ENCODE data around the gene MYO1D. TPM values are rescaled to one million over a fixed set of nuclear protein-coding genes. Genes with fewer than 3 reads are reported as not detected.

MYO1D gene
- total RNA-seq, 1 experiment from 2014 or later = 23.5 TPM

GRCh38 chr17:32519228-32520103 lies 357.5 kb downstream of the MYO1D start:
- Histone ChIP-seq H3K79me2 (ENCODE audit: low read length) (no peaks in the 10 kb centered on the region), H3F3A (ENCODE audit: low read length, unreplicated experiment) (no peaks in the 10 kb centered on the region), H3K9me3 (ENCODE audit: low read length) (no peaks in the 10 kb centered on the region), H3K27me3 (ENCODE audit: low read length) (no peaks in the 10 kb centered on the region), H3K27ac (ENCODE audit: low read length) (no peak overlapping the region), H3K4me2 (ENCODE audit: low read length) (peak overlapping the region; percentile 87), H3K4me1 (ENCODE audit: insufficient read depth, low read length) (peaks cover 6% of the 10 kb centered on the region; the same call in 1 of the 2 replicates), H3K9ac (ENCODE audit: low read length) (peak overlapping the region; percentile 12; the same call in 1 of the 2 replicates), H3K9me2 (replicated peaks; ENCODE audit: low read length) (no peaks in the 10 kb centered on the region), H4K20me1 (ENCODE audit: low read length) (no peaks in the 10 kb centered on the region), H3K36me3 (ENCODE audit: low read depth, low read length) (no peaks in the 10 kb centered on the region), H2AFZ (ENCODE audit: low read length) (peak overlapping the region; percentile 82), H3K4me3 (ENCODE audit: low read length) (peak overlapping the region; percentile 67)
- TF ChIP-seq EZH2phosphoT487 (IDR thresholded peaks at IDR 0.05; ENCODE audit: borderline replicate concordance, low read length) = no peak
- TF ChIP-seq CTCF (conservative IDR thresholded peaks at IDR 0.05; ENCODE audit: low read depth, low read length) = no peak
- TF ChIP-seq EZH2 (IDR thresholded peaks at IDR 0.05; ENCODE audit: low read length, unreplicated experiment) = no peak
- no TSS peak for BruUV-seq (replicated peaks)
- intact Hi-C loops (cut with micrococcal nuclease) = no loop called here
- ChIA-PET POLR2A (ENCODE audit: unreplicated experiment) (interaction anchor here (0.6 kb wide), 1 partner anchor 154 kb away, joined by 12 read pairs; no protein-coding TSS in a partner anchor), CTCF (no interaction called here)
- ATAC-seq (peak; percentile 93), DNase-seq (peak; percentile 52)

- no peak overlapping the region for H3K9ac ChIP-seq (ENCODE audit: low read length)
- ATAC-seq (no peak), DNase-seq (no peak)
- ChIA-PET CTCF (no interaction called here), POLR2A (ENCODE audit: unreplicated experiment) (no interaction called here)
- no peaks in the 10 kb centered on the region for H3K9me3 ChIP-seq (ENCODE audit: low read length)
- no peaks in the 10 kb centered on the region for H4K20me1 ChIP-seq (ENCODE audit: low read length)
- intact Hi-C loops (cut with micrococcal nuclease) = no loop called here
- H3K4me3 ChIP-seq (ENCODE audit: low read length) = peak overlapping the region; percentile 67
- H3K36me3 ChIP-seq (ENCODE audit: low read depth, low read length) = no peaks in the 10 kb centered on the region
- TF ChIP-seq EZH2phosphoT487 (IDR thresholded peaks at IDR 0.05; ENCODE audit: borderline replicate concordance, low read length) = no peak
- TF ChIP-seq EZH2 (IDR thresholded peaks at IDR 0.05; ENCODE audit: low read length, unreplicated experiment) = no peak
- TF ChIP-seq CTCF (conservative IDR thresholded peaks at IDR 0.05; ENCODE audit: low read depth, low read length) = no peak
- peaks cover 6% of the 10 kb centered on the region; the same call in 1 of the 2 replicates for H3K4me1 ChIP-seq (ENCODE audit: insufficient read depth, low read length)
- H3K27me3 ChIP-seq (ENCODE audit: low read length) = no peaks in the 10 kb centered on the region
- no peaks in the 10 kb centered on the region for H3K79me2 ChIP-seq (ENCODE audit: low read length)
- peak overlapping the region; percentile 87 for H3K4me2 ChIP-seq (ENCODE audit: low read length)
- no peaks in the 10 kb centered on the region for H3K9me2 ChIP-seq (replicated peaks; ENCODE audit: low read length)
- no peaks in the 10 kb centered on the region for H3F3A ChIP-seq (ENCODE audit: low read length, unreplicated experiment)
- H2AFZ ChIP-seq (ENCODE audit: low read length) = peak overlapping the region; percentile 82
- BruUV-seq (replicated peaks) = no TSS peak
- H3K27ac ChIP-seq (ENCODE audit: low read length) = no peak overlapping the region
These were observed 358.2 kb downstream of the MYO1D start for GRCh38 chr17:32518646-32519227.
